Testis (tissue), 2 donors: ENCODE measurements around the gene CELF2.

Source experiments
- CTCF ChIP-seq, 3 experiments: fragments of 450-650 bp in 2 of 3; fragments of 200-600 bp in 1 of 3; sonication (generic) in 1 of 3; IDR thresholded peaks; one replicate each; pipeline ENCODE4 v1.5.1; 2016 to 2019; ENCODE audit warnings: antibody characterized with exemption in 3 of 3, mild to moderate bottlenecking in 2 of 3, moderate library complexity in 1 of 3
- POLR2A ChIP-seq: fragments of 450-650 bp; IDR thresholded peaks from one replicate; pipeline ENCODE4 v1.6.1; 2017; ENCODE audit warnings: antibody characterized with exemption, mild to moderate bottlenecking, moderate library complexity

GRCh38 chr10:11076221-11076620 lies 58.5 kb downstream of the CELF2 start:
- TF ChIP-seq CTCF (IDR thresholded peaks at IDR 0.05) (no peak), POLR2A (no peak)
